NCI-H1694 (cell line): ENCODE measurements around the gene THRB.
"Not testable (repeated sequence)": the region's sequence is repeated elsewhere in the genome, so short reads cannot be mapped to it uniquely, and the experiment has no call there.

ENCODE experiments used
- DNase-seq: peaks from one replicate; lab custom pipeline; 2025; lab: John Stamatoyannopoulos, UW

THRB gene

DNA sequence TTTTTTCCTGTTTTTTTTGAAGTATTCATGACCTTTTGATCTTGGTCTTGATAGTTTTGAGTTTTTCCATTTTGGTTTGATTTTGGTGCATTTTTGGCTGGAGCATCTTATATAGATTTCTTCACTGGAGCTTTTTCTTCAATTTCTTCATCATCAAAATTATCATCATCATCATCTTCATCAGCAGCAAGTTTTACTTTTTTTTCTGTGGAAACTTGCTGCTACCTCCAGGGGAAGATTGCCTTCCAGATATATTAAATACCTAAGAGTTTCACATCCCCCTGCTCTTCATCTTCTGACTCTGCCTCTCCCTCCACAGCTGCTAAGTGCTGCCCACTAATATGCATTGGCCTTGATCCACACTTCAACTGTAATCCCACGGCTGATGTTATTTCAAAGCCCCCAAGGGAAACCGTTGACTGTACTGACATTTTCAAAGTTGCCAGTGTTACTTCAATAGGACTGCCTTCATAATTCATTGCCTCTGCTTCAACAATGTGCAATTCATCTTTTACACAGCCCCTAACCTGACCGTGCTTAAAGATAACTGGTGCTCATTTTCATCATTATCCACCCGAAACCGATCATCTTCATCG is 397.9 kb downstream of the THRB start:
- DNase-seq = no peak

DNA sequence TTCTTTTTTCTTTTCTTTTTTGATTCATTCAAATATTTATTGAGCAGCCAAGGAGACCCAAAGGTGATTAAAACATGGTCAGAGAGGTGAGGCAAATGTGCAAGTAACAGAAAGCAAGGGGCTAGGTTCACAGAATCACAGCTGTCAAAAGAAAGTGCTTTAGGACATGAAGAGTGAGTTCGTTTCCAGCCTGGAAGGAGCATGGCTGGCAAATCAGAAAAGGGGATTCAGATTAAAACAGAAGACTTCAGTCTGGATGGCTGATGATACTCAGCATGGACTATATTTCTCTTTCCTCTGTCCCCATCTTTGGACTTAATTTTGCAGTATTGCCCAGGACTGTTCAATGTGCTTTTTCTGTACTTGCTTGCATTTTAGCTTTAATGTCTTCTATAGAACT is 398.4 kb downstream of the THRB start:
- no peak for DNase-seq

DNA sequence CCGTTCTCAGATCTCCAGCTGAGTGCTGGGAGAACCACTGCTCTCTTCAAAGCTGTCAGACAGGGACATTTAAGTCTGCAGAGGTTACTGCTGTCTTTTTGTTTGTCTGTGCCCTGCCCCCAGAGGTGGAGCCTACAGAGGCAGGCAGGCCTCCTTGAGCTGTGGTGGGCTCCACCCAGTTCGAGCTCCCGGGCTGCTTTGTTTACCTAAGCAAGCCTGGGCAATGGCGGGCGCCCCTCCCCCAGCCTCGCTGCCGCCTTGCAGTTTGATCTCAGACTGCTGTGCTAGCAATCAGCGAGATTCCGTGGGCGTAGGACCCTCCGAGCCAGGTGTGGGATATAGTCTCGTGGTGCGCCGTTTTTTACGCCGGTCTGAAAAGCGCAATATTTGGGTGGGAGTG is 399.8 kb downstream of the THRB start:
- DNase-seq = not testable (repeated sequence)

DNA sequence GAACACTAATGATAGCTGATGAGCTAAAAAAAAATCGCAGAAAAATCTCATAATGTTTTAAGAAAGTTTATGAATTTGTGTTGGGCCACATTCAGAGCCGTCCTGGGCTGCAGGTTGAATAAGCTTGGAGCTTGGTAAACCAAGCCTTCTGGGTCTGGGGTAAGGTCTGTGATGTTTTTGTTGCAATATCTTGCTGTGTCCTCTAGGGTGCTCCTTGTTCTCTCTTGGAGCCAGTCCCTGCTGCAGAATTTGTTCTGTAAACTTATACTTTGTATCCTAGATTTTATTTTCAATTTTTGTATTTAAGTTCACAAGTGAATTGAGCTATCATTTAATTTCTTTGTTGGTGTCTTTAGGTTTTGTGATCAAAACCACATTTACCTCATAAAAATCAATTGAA is 405.9 kb downstream of the THRB start:
- DNase-seq = no peak

DNA sequence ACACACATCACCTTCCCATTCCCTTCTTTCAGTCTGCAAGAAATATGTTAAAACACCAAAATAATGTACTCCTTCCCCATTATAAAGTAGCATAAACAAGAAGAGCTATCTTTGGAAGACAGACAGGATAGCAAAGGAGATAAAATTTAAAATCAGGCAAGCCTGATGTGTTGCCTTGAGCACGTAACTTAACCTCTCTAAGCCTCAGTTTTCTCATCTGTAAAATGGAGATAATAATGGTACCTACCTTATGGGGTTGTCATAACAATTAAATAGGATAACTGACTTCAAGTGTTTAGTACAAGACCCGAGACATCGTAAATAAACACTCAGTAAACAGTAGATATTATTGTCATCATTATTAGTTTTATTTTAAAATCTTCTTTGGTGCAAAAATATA is 407.2 kb downstream of the THRB start:
- DNase-seq = no peak

DNA sequence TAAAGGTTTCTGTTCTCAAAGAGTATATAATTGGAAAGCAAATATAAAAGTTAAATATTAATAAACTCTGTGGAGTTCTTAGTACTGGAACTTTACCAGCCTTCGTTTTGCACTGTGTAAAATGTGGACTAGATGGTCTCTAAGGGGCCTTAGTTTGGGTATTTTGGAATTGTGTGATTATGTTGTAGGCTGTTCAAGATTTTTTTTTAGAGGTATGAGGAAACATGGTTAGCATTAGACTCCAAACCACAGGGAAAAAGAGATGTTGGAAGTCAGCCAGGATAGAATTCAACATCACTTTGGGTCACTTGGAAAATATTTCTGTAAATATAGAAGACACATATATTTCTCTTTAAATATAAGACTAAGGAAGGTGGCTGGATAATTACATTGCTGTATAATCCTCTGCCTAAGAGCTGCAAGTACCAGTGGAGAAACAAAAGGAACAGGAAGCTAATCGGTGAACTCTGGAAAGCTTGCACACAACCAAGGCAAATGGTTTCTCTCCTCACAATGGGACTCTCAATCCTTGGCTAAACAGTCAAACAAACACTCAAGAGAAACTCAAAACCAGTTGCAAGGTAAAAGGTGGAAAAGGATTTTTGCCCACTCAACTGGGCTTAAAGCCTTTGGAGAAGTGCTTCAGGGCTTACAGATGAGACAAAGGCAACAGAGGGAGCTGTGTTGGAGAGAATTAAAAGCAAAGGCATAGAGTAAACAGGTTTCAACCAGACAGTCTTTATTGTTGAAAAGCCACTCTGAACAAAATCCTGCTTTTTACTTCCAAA is 407.8 kb downstream of the THRB start:
- DNase-seq = no peak

DNA sequence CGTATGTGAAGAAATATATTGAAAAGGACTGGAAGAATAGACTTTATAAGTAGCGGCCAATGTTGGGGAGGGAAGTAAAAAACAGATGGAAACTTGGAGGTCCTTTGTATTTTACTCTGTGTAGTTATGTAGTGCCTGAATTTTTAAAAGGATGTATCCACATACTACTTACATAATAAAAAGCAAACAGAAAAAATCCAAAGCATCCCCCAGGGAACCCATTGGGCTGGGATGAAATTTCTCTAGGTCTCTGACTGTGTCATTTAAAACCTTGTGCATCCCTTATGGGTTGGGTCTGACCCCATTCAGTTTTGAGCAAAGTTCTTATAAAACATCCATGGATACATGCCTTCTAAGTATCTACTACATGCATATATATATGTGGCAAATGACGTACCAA is 408.4 kb downstream of the THRB start:
- DNase-seq = no peak

DNA sequence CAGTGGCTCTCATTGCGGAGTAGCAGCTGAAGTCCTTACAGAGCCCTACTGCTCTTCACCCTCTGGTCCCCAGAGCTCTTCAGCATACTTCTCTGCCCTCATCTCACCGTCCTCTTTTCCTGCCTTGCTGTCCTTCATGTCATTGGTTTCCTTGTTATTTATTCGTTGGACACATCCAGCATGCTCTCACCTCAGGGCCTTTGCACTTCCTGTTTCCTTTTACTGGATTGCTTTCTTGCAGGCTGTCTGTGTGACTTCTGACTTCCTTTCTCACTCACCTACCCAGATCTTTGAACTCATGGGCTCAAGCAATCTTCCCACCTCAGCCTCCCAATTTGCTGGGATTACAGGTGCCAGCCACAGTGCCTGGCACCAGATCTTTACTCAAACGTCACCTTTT is 422.5 kb downstream of the THRB start:
- no peak for DNase-seq

DNA sequence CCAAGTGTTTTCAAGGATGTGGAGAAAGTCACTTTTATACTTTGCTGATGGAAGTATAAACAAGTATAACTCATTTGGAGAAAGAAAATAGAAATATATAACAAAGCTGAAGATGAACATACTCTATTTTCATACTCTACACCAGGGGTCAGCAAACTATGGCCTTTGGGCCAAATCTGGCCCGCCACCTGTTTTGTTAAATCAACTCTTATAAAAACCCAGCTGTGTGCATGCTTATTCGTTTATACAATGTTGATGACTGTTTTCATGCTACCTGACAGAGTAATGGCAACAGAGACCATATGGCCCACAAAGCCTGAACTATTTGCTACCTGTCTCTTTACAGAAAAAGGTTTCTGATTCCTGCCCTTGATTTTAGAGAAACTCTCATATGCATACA is 425.6 kb downstream of the THRB start:
- DNase-seq = no peak

DNA sequence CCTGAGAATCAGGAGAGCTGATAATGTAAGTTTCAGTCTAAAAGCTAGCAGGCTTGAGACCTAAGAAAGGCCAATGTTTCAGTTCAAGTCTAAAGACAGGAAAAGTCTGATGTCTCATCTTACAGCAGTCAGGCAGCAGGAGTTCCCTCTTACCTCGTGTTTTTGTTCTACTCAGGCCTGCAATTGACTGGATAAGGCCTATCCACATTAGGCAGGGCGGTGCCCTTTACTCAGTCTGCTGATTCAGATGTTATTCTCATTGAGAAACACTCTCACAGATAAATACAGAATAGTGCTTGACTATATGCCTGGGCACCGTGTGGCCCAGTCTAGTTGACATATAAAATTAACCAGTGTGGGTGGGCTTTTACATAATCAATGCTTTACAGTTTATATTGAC is 427.2 kb downstream of the THRB start:
- no peak for DNase-seq
